ENCODE results near the gene SAXO2.
A peak's percentile ranks its signal among the peaks of the same experiment; 100 is the strongest.
"Not testable (repeated sequence)": the region's sequence is repeated elsewhere in the genome, so short reads cannot be mapped to it uniquely, and the experiment has no call there.

The SAXO2 gene

GRCh38 chr15:82262422-82263026 is at the start of gene SAXO2, which contains the start of gene EFL1:
Gene SAXO2 (plus strand): TSS chr15:82262818. CDS start chr15:82262880, 62 bp downstream.
Gene EFL1 (minus strand): TSS chr15:82262734. CDS start chr15:82261778, 956 bp downstream.
- DNase-seq, result peak; percentile 80

DNA sequence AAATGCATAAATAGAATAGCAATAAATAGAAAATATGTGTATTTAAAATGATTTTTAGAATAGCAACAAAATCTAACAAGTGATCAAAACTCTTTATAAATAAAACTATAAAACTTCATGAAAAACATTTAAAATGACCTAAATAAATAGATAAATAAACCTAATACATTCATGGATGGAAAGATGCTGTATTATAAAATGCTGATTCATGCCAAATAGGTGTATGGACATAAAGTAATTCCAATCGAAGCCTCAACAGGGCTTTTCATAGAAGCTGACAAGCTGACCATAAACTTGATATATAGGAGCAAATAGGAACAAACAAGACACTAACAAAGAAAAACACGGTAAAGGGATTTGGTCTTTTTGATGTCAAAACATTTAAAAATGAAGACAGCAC is 46.5 kb upstream of the SAXO2 start:
- not testable (repeated sequence) for DNase-seq

- DNase-seq, result not testable (repeated sequence)
Observed at GRCh38 chr15:82221535-82221934, 41.1 kb upstream of the SAXO2 start.

GRCh38 chr15:82228750-82229149 is 33.9 kb upstream of the SAXO2 start:
- DNase-seq, result no peak

DNA sequence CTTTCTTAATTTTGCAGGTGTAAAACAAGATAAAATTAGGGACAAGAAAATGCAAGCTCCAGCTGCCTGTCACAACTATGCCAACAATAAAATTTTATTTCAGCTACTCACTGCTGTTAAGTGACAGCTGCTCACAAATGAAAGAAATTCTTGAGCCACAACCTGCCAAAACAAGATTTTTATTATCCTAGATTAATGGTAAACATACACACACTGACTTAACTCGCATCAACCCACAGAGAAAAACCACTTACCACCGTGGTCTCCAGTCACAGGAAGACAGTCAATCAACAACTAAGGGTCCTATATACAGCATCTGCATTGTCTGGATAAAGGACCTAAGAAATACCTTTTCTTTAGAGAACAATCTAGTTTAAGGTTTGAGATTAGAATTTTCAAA is 31.4 kb upstream of the SAXO2 start:
- DNase-seq, result no peak

DNA sequence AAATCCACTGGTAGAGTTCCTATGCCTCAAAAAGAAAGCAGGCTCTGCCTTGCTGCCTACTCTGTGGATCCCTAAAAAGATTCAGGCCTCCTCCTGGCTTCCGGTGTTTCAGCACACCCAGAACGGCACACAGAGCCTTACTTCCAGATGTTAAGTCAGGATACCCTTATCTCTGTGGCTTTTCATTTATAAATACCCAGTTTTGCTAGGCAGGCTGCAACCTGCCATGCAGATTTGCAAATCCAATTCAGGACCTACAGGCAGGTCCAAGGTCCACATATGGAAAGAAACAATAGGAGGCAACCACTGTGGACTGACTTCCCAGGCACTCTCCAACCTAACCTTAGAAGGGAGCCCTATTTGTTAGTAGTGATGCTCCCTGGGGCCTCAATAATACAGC is 30.8 kb upstream of the SAXO2 start:
- no peak for DNase-seq

DNA sequence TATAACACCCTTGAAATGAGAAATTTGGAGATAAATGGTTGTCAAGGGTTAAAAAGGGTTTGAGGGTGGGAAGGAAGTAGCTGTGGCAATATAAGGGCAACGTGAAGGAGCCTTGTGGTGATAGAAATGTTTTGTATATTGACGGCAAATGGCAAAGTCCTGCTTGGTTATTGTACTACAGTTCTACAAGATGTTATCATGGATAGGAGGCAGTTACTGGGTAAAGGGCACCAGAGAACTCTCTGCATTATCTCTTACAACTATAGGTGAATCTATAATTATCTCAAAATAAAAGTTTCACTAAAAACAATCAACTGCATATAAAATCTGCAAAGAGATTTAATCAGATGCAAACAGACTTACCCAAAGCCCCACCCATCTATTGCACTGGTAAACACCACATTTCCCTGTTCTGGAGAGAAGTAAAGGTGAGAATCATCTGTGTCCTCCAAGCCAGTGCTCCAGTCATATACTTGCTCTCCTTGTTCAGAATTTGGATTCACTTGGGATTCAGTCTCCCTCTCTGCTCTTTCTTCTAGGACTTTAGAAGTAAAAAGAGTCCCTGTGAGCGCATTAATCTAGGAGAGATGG is 24.6 kb upstream of the SAXO2 start:
- DNase-seq, result not testable (repeated sequence)

DNA sequence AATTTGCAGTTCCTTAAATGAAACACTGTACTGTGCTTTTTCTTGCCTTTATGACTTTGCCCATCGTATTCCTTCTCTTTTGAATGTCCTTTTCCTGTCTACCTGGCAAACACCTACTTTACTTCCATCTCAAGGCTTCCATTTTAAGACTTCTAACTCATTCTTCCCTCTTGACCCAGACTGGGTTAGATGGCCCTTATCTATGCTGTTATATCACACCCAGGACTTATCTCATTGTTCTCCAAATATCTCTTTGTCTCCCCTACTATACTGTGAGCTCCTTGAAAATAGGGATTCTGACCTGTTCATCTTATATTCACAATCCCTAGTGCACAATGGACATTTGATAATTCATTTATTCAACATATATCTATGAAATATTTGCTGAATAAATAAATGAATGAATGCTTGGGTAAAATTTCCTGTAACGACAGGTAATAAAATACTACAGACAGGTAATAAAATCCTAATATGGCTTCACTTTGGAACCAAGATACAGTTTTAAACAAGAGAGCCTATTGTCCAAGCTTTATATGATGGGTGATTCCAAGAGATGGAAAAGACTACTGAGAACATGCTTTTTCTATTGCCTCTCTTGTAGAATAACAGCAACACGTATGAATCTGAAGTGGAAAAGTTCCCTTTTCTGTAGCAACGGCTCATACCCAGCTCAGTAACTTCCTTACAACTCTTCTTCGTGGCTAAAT is 22.8 kb upstream of the SAXO2 start:
- no peak for DNase-seq

DNA sequence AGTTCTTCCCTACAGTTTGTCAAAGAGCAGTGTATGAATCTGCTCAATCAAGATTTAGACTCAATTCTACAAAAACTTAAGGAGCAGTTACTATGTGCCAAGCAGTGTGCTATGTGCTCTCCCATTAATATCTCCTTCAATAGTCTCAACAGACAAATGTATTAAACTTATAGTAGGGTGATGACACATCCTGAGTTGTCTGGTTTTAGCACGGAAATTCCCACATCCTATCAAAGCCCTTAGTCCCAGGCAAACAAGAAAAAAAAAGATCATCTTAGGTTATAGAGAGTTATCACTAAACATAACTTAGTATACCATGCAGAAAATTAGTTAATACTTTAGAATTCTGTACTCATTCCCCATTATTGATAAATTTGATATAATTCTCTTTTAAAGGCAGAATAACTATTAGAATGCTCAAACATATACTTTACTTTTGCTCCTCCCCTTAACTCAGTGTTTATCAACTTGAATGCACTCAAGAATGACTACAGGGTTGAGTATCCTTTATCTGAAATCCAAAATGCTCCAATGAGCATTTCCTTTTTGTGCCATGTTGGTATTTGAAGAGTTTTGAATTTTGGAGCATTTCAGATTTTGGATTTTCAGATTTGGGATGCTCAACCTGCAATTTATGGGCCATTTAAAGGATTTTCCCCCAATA is 20.6 kb upstream of the SAXO2 start:
- DNase-seq, result not testable (repeated sequence)

GRCh38 chr15:82243644-82244043 is 19.0 kb upstream of the SAXO2 start:
- not testable (repeated sequence) for DNase-seq

GRCh38 chr15:82245956-82246355 is 16.7 kb upstream of the SAXO2 start:
- DNase-seq, result not testable (repeated sequence)

DNA sequence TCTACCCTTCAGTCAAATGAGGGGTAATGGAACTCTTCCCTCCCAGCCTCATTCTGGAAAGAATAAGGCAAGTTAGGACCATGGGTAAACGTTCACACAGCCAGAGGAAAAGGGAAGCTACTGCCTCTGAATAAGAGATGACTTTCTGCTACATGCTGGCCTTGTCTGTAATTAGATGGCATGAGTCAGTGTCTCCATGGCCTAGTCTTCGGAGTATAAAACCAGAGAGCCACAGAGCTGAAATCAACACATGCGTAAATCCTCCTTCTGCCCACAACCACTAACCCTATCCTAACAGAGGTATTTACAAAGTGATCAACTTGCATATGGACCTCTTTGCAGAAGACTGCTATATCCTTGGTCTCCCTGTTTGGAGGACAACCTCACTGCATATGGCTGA is 14.4 kb upstream of the SAXO2 start:
- not testable (repeated sequence) for DNase-seq

GRCh38 chr15:82261566-82262421 is 824 bp upstream of the SAXO2 start:
- peak; percentile 25 for DNase-seq

GRCh38 chr15:82263350-82263749 is 732 bp downstream of the SAXO2 start:
- no peak for DNase-seq

- DNase-seq, result not testable (repeated sequence)
Observed at GRCh38 chr15:82267137-82267536, 4.5 kb downstream of the SAXO2 start.

DNA sequence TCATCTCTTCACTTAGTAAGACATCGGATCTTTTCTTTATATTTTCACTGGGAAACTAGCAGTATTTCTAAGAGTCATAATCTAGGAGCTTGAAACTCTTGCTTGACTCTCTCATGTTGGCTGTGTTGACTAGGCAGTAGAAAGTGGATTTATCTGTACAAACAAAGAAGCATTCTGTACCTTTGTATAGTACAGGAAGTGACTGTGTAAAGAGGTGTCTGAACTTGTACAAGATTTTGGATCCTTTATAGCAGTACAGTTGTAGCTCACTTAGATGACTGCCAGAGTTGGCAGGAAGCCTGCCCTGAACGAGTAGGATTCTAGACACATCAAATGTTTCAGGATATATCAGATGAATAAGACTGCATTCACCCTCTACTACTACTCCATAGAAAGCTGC is 5.8 kb downstream of the SAXO2 start:
- not testable (repeated sequence) for DNase-seq

DNA sequence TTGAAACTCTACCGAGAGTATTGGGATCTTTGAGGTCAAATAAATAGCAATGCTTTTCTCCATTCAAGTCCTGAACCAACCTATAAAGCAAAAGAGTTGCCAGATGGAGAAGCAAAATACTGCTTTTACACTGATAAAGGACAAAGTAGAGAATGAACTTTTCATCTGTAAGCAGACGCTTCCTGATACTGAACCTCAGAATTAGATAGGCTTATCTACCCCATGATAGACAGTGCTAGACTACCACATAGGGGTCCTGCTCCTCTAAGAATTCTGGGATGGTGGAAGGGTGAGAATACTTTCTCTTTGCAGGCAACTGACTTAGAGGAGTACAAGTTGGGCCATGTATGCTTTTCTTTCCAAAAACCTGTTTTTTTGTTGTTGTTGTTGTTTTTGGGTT is 9.5 kb downstream of the SAXO2 start:
- DNase-seq, result no peak

DNA sequence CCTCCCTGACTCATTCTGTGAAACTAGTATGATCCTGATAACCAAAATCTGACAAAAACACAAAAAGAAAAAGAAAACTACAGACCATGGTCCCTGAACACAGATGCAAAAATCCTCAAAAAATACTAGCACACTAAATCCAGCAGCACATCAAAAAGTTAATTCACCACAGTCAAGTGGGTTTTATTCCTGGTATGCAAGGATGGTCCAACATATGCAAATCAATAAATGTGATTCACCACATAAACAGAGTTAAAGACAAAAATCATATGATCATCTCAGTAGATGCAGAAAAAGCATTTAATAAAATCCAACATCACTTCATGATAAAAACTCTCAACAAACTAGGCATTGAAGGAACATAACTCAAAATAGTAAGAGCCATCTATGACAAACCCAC is 12.8 kb downstream of the SAXO2 start:
- no peak for DNase-seq

GRCh38 chr15:82281276-82281675 is 18.7 kb downstream of the SAXO2 start:
- DNase-seq, result not testable (repeated sequence)

DNA sequence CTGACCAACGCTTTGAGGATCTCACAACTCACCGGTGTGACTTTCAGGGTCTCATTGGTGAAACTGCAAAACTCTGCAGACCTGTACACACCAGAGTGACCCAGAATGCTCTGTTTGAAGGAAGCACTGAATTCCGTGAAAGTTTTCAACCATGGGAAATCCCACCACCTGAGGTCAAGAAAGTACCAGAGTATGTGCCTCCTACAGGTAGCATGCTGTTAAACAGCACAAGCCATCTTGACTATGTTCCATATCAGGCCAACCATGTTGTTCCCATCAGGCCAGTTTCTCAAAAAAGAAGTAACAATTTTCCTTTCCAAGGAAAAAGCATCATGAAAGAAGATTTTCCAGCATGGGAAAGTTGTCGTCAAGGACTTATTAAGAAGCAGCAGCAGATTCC is 19.8 kb downstream of the SAXO2 start:
- DNase-seq, result not testable (repeated sequence)

DNA sequence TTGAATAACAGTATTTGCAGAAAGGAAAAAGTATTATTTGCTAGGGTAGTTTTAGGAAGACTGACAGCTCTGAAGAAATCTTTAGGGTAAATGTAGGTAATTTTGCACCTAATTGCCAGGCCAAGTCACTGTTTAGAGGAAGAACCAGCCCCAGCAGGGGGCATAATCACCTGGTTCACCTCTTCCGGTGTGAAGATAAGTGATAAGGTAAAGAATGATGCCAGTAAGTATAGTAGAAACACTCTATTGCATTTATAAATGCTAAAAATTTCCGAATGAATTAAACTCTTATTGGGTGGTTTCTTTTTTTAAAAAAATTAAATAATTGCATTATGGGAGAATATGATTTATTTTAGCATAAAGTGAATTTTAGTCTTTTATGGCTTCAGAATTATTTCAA is 21.8 kb downstream of the SAXO2 start:
- not testable (repeated sequence) for DNase-seq

GRCh38 chr15:82286475-82286874 is 23.9 kb downstream of the SAXO2 start:
- not testable (repeated sequence) for DNase-seq

DNA sequence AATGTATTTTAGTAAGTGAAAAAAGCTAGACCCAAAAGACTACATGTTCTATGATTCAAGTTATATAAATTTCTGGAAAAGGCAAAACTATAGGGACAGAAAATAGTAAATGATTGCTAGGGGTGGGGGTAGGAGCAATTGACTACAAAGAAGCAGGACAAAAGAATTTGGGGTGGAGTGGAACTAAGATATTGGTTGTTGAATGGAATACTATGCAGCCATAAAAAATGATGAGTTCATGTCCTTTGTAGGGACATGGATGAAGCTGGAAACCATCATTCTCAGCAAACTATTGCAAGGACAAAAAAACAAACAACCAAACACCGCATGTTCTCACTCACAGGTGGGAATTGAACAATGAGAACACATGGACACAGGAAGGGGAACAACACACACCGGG is 25.6 kb downstream of the SAXO2 start:
- DNase-seq, result not testable (repeated sequence)

All from KG1 (cell line).